ENCODE measurements around the gene HYAL3. TPM values are rescaled to one million over a fixed set of nuclear protein-coding genes. Genes with fewer than 3 reads are reported as not detected.

Gene HYAL3
- polyA plus RNA-seq, 1 experiment, result 8.5 TPM

GRCh38 chr3:50251220-50251619 is 48.0 kb downstream of the HYAL3 start:
- ChIA-PET POLR2A (interaction anchor here (1.0 kb wide), 1 partner anchor 14 kb away, joined by 5 read pairs; no protein-coding TSS in a partner anchor), CTCF (interaction anchor here (1.0 to 13.0 kb wide), 5 partner anchors 9 to 131 kb away, joined by 3 to 114 read pairs (median 4); no protein-coding TSS in a partner anchor)
- no peak for DNase-seq (ENCODE audit: low read depth)
- H3K4me3 ChIP-seq (ENCODE audit: low read depth, low read length), result no peak overlapping the region
- peaks cover 34% of the 10 kb centered on the region for H3K36me3 ChIP-seq (ENCODE audit: control insufficient read depth, insufficient read depth, low read length)
- TF ChIP-seq CTCF (IDR thresholded peaks at IDR 0.05; ENCODE audit: insufficient read depth, low read depth, low read length), result no peak
- H3K27me3 ChIP-seq (ENCODE audit: control insufficient read depth, insufficient read depth, low read length), result no peaks in the 10 kb centered on the region

- ChIA-PET POLR2A (no interaction called here), CTCF (interaction anchor here (1.1 to 13.0 kb wide), 6 partner anchors 9 to 130 kb away, joined by 3 to 114 read pairs (median 16); no protein-coding TSS in a partner anchor)
- DNase-seq (ENCODE audit: low read depth), result no peak
- peaks cover 32% of the 10 kb centered on the region for H3K36me3 ChIP-seq (ENCODE audit: control insufficient read depth, insufficient read depth, low read length)
- no peak overlapping the region for H3K4me3 ChIP-seq (ENCODE audit: low read depth, low read length)
- H3K27me3 ChIP-seq (ENCODE audit: control insufficient read depth, insufficient read depth, low read length), result no peaks in the 10 kb centered on the region
- no peak for TF ChIP-seq CTCF (IDR thresholded peaks at IDR 0.05; ENCODE audit: insufficient read depth, low read depth, low read length)
Observed at GRCh38 chr3:50250514-50250913, 48.7 kb downstream of the HYAL3 start.

GRCh38 chr3:50249457-50249856 is 49.7 kb downstream of the HYAL3 start:
- TF ChIP-seq CTCF (IDR thresholded peaks at IDR 0.05; ENCODE audit: insufficient read depth, low read depth, low read length), result no peak
- ChIA-PET CTCF (interaction anchor here (1.3 to 13.0 kb wide), 5 partner anchors 10 to 55 kb away, joined by 3 to 114 read pairs (median 25); partner anchors contain the start of gene GNAI2), POLR2A (no interaction called here)
- Histone ChIP-seq H3K4me3 (ENCODE audit: low read depth, low read length) (no peak overlapping the region), H3K36me3 (ENCODE audit: control insufficient read depth, insufficient read depth, low read length) (peaks cover 25% of the 10 kb centered on the region), H3K27me3 (ENCODE audit: control insufficient read depth, insufficient read depth, low read length) (no peaks in the 10 kb centered on the region)
- DNase-seq (ENCODE audit: low read depth), result no peak

- no peak for TF ChIP-seq CTCF (IDR thresholded peaks at IDR 0.05; ENCODE audit: insufficient read depth, low read depth, low read length)
- Histone ChIP-seq H3K36me3 (ENCODE audit: control insufficient read depth, insufficient read depth, low read length) (peaks cover 23% of the 10 kb centered on the region), H3K27me3 (ENCODE audit: control insufficient read depth, insufficient read depth, low read length) (no peaks in the 10 kb centered on the region), H3K4me3 (ENCODE audit: low read depth, low read length) (no peak overlapping the region)
- CTCF ChIA-PET, result interaction anchor here (1.0 to 4.9 kb wide), 8 partner anchors 10 to 76 kb away, joined by 3 to 40 read pairs (median 3); partner anchors contain the start of gene GNAI2
- DNase-seq (ENCODE audit: low read depth), result no peak
- POLR2A ChIA-PET, result interaction anchor here (1.8 kb wide), 1 partner anchor 16 kb away, joined by 5 read pairs; no protein-coding TSS in a partner anchor
Observed at GRCh38 chr3:50248387-50248786, 50.8 kb downstream of the HYAL3 start.

- CTCF ChIA-PET, result interaction anchor here (0.6 to 4.9 kb wide), 33 partner anchors 9 to 304 kb away, joined by 3 to 51 read pairs (median 4); partner anchors contain the start of genes GNAI2, GNAT1, HYAL3 and IFRD2
- Histone ChIP-seq H3K36me3 (ENCODE audit: control insufficient read depth, insufficient read depth, low read length) (peaks cover 11% of the 10 kb centered on the region), H3K4me3 (ENCODE audit: low read depth, low read length) (no peak overlapping the region), H3K27me3 (ENCODE audit: control insufficient read depth, insufficient read depth, low read length) (no peaks in the 10 kb centered on the region)
- no peak for TF ChIP-seq CTCF (IDR thresholded peaks at IDR 0.05; ENCODE audit: insufficient read depth, low read depth, low read length)
- POLR2A ChIA-PET, result interaction anchor here (0.9 to 1.3 kb wide), 3 partner anchors 8 to 12 kb away, joined by 3 to 7 read pairs (median 4); partner anchors contain the start of gene GNAI2
- DNase-seq (ENCODE audit: low read depth), result peak; percentile 85
Observed at GRCh38 chr3:50246517-50246954, 52.7 kb downstream of the HYAL3 start.

All from BJ (cell line).